Measurements from ENCODE around the gene TMEM98.

DNA sequence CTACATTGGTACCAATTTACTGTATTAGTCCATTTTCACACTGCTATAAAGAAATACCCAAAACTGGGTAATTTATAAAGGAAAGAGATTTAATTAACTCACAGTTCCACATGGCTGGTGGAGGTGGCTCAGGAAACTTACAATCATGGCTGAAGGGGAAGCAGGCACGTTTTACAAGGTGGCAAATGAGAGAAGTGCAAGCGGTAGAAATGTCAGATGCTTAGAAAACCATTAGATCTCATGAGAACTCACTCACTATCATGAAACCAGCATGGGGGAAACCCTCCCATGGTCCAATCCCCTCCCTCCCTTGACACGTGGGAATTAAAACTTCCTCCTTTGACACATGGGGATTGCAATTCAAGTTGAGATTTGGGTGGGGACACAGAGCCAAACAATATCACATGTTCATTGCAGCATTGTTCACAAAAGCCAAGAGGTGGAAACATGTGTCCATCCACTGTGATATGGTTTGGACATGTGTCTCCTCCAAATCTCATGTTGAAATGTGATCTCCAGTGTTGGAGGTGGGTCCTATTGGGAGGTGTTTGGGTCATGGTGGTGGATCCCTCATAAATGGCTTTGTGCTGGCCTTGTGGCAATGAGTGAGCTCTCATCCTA lies 60.6 kb downstream of the TMEM98 start:
- TF ChIP-seq CTCF (IDR thresholded peaks at IDR 0.05 in 8 of 11, conservative IDR thresholded peaks at IDR 0.05 in 3 of 11) (no peak), POLR2A (IDR thresholded peaks at IDR 0.05) (no peak), POLR2AphosphoS5 (IDR thresholded peaks at IDR 0.05) (no peak)

All from spleen (tissue), 7 donors.